ENCODE data around the gene LRRC8D.

Gene LRRC8D

GRCh38 chr1:89834083-89834704 is 13.4 kb downstream of the LRRC8D start:
- no peak for DNase-seq

DNA sequence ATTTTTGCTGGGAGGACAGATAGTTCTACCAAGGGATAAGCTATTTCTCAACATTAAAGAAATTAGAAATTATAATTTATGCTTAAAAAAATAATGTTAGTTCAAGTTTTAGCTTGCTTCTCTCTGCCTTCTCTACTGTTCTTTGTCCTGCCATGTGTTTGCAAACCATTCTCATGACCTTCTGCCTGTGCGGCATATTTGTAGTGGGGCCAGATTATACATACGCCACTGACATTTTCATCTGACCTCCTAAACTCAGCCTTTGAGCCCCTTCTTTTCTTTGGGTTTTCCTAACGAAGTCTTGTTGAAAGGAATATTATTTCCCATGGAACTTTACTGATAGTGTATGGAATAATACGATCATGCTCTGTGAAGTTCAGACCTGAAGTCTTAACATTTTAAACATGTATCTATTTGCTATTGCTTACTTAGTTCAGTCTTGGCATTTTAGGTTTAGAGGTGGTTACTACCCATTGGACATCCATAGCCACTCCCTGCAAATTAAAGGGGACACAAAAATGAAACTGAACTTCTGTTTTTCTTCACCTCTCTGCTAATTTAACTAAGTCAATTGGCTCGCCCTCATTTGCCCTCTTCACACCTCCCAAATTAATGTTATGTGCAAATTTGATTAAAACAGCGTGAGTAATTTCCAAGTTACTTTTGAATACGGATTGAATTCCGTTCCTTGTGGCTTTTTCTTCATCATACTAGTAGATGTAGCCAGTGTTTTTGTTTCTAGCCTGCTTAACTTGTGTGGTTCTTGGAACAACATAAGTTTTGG is 15.6 kb downstream of the LRRC8D start:
- DNase-seq: no peak

- no peak for DNase-seq
Observed at GRCh38 chr1:89837036-89837481, 16.2 kb downstream of the LRRC8D start.

GRCh38 chr1:89837510-89837909 is 16.7 kb downstream of the LRRC8D start:
- DNase-seq: no peak

DNA sequence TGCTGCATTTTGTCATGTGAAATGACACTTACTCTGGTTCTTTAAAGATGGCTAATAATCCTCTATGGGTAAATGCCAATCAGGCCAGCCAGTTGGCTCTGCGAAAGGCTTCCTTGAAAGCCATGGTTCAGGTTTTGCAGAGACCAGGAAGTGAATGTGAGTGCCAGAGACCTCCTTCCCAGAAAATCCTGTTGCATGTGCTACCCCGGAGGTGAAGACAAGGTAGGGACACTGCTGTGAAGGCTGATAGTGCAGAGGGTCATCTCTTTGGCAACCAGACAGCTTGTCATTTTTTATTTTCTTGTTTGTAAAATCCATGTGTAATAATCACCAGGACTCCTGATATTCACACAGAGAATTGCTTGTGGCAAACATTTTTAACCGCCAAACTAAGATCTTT is 18.7 kb downstream of the LRRC8D start:
- no peak for DNase-seq

- DNase-seq: no peak
Observed at GRCh38 chr1:89841507-89841906, 20.7 kb downstream of the LRRC8D start.

DNA sequence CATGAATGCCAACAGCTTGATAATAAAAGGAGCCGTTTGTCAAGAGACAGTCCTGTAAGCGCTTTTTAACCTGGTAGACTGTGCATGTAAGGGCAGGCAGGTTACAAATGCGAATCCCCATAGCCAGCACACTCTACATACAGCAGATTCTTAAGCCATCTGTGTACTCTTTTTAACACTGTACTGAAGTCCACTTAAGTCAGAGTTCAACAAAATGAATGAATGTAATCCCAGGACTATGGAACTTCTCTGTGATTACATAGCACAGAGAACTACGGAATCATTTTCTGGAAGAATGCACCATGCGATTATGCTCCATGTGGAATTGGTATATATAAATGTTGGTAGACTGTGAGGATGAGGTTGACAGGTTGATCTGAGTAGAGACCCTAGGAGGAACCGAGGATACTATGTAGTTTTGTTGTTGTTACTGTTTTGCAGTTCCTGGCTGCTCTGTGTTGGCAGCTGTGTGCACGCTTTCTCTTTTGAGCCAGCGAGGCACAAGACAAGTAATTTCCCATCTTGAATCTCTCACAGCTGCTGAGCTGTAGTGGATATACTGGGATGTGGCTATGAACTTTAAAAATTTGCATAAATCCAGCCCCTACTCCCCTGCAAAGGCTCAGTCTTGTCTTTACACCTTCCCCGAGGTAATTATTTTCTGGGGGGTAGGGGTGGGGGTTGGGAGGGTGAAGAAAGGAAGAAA is 21.9 kb downstream of the LRRC8D start:
- no peak for DNase-seq

DNA sequence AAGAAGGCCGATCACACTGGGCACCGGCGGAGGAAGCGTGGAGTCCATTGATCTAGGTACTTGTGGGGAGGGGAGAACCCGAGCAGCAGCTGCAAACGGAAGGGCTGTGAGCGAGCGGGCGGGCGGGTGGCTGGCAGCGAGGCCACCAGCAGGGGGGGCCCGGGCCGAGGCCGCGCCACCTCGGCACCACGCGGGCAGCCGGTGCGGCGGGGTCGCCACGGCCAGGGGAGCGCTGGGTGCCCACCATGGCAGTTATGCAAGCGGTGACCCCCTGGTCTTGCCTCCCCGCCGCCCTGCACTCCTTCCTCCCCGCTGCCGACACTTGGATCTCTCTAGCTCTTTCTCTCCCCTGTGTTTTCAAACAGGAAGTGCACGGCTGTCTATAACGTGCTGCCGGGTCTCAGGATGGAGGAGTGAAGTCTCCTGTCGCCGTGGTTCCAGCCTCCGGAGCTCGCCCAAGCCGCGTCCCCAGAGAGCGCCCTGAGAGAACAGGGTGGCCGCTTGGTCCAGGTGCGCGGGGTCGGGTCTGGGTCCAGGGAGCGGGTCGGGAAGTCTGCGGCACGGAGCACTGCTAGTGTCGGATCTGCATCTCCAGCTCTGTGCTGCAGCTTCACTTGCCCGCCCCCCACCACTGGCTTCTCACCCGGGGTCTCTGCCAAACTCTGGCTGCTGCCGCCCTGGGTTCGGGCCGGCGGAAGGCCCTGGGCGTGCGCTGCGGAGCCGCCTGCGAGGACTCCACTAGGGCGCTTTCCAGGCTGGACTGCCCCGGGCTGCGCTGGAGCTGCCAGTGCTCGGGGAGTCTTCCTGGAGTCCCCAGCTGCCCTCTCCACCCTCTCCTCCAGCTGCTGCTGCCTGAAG is 22.7 kb downstream of the LRRC8D start:
- DNase-seq: peak; percentile 81

- peak; percentile 36 for DNase-seq
Observed at GRCh38 chr1:89844241-89844807, 23.5 kb downstream of the LRRC8D start.

DNA sequence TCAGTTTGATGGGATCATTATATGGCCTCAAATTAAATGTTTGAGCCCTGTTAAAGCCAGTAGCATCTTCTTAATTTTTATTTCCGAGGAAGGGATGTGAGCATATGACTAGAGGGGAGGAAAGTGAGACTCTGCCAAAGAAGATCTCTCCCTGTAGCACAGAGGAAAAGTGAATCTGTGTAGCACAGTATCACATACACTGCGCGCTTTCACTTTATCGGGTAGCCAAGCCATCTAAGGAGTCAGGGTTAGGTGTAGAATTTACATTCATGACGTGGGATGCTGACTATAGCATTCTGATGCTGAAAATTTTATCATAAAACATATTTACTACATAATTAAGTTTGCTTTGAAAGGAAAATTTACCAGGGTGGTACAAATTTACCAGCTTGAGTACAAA is 24.0 kb downstream of the LRRC8D start:
- peak; percentile 29 for DNase-seq

- DNase-seq: no peak
Observed at GRCh38 chr1:89847191-89847729, 26.4 kb downstream of the LRRC8D start.

DNA sequence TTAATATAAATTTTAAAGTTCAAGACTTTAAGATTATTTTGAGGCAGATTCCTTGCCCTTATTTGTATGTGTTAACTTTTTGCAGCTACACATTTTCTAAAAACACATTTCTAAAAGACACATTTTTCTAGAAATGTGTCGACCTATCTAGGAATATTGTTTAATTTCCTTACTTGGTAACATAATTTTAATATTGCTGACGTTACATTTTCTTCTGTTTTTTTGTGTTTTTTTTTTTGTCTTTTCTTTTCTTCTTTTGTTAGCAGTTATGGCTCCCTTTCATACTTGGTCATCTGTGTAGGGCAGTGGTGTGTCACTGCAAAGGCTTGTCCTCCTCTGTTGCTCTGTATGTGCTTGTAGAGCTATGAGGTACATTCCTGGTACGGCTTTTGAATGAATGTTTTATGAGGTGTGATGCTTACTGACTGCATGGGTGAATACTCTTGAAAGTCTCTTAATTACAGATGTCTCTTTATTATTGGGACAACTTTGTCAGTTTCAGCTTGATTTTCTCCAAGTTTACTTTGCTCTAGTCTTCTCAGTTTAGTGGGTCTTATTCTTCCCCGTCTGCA is 30.1 kb downstream of the LRRC8D start:
- no peak for DNase-seq

GRCh38 chr1:89854140-89854539 is 33.3 kb downstream of the LRRC8D start:
- no peak for DNase-seq

GRCh38 chr1:89855413-89856123 is 34.7 kb downstream of the LRRC8D start:
- DNase-seq: peak; percentile 75

DNA sequence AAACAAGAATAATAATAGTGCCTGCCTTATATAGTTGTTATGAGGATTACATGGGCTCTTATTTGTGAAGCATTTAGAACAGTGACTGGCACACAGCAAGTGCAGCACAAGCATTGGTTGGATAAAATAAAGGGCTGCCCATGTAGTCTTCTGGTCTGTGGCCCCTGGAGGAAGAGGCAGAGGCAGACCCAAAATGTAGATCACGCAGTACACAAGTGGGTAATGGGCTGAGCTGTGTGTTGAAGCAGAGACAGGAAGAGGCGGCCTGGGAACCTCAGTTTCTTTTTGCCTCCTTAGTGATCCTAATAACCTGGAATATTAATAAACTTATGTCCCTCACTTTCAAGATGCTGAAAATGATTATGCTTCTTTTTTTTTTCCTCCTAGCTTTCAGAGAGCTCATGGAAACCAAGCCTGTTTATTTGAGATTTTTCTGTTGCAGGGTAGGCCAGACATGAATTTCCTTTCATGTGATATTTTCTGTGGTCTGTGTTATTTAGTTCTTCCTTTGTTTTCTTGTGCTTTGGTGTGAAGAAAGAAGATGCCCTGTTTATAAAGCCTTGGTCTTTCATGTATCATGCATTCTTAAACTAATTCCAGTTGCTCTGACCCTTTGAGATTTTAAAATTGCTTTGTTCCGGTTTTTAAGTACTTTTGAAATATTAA is 42.5 kb downstream of the LRRC8D start:
- no peak for DNase-seq

DNA sequence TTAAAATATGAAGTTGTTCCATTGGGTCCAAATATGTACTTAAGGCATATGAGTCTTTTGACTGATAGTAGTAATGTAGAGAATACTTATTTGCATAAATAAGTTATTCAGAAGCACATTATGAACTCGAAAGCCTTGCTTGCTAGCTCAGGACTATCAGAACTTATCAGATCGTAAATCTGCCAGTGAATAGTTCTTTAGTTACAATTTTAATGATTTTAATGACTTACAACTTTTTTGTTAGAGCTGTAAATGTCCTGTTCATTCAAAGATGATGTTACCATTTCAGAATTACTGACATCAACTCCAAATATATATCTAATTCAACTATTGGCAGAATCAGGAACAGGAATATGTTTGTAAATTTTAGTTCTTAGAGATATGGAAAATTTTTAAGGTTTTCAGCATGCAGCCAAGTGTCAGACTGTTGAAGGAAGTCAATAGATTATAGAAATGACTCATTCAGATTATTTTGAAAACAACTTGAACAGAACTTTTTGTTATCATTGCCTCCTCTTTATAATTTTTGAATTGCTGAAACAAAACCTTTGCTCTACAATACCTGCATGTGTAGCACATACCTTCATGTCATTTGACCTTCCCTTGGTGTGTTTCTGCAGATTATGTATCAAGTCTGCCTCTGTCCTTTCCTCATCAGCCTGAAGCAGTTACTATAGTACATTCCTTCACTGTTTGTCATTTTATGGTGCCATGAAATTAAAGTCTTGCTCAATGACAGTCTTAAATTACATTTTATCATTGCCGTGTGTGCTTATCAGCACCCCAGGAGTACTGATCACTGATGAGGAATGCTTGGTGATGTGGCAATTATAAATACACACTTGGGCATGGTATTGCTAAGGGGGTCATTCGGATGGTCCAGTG is 44.9 kb downstream of the LRRC8D start:
- no peak for DNase-seq

GRCh38 chr1:89866568-89866967 is 45.7 kb downstream of the LRRC8D start:
- no peak for DNase-seq

DNA sequence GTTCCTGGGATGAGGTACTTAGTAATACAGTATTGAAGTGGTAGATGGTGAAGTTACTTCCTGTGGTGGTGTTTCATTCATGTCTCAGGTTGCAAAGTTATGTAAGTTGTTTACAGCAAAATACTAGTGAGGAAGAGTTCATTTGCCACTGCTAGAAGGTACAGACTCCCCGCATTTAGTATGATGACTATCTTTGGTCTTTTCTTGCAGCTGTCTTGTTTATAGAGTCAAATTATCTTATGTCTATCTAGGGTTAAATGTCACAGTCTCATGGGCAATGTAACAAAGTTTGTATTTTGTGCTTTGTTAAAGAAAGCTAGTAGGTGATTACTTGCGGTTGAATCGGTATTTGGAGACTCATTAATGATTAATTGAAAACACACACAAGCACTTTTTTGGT is 50.2 kb downstream of the LRRC8D start:
- DNase-seq: peak; percentile 33

- no peak for DNase-seq
Observed at GRCh38 chr1:89871768-89872473, 51.1 kb downstream of the LRRC8D start.
